HepG2 (cell line): ENCODE results near the gene GAREM2. TPM values are rescaled to one million over a fixed set of nuclear protein-coding genes. Genes with fewer than 3 reads are reported as not detected.

Experiments
- ADNP ChIP-seq: sonication (generic); formaldehyde crosslinking; IDR thresholded peaks from 2 replicates; pipeline ENCODE4 v1.4.0; 2020; ENCODE audit warnings: missing genetic modification reagents
- ARID4A ChIP-seq: sonication (generic); formaldehyde crosslinking; IDR thresholded peaks from 2 replicates; pipeline ENCODE4 v1.5.0; 2020; ENCODE audit warnings: mild to moderate bottlenecking, missing genetic modification reagents, borderline replicate concordance
- CBX1 ChIP-seq: IDR thresholded peaks from one replicate; pipeline ENCODE4 v1.6.1; 2016; ENCODE audit warnings: antibody characterized with exemption, low read depth
- ELK4 ChIP-seq: sonication (generic); formaldehyde crosslinking; IDR thresholded peaks from 2 replicates; pipeline ENCODE4 v1.9.0; 2021; ENCODE audit warnings: missing genetic modification reagents, borderline replicate concordance
- FLYWCH1 ChIP-seq: sonication (generic); formaldehyde crosslinking; IDR thresholded peaks from 2 replicates; pipeline ENCODE4 v1.8.1; 2023; ENCODE audit warnings: mild to moderate bottlenecking, missing genetic modification reagents
- FOXP1 ChIP-seq, 2 experiments: fragments of 450-650 bp in 1 of 2; IDR thresholded peaks; 2 replicates each; pipeline ENCODE4 v1.6.1; 2017 to 2018; ENCODE audit warnings: antibody characterized with exemption in 1 of 2
- KAT8 ChIP-seq: IDR thresholded peaks from 2 replicates; pipeline ENCODE4 v1.6.1; 2016; ENCODE audit warnings: missing genetic modification reagents, missing compliant biosample characterization
- MYNN ChIP-seq: sonication (generic); formaldehyde crosslinking; IDR thresholded peaks from 2 replicates; pipeline ENCODE4 v1.4.0; 2020; ENCODE audit warnings: mild to moderate bottlenecking, low read depth, missing genetic modification reagents
- PHF20 ChIP-seq: sonication (generic); formaldehyde crosslinking; IDR thresholded peaks from 2 replicates; pipeline ENCODE4 v1.5.0; 2020; ENCODE audit warnings: mild to moderate bottlenecking, missing genetic modification reagents
- PHF21A ChIP-seq: sonication (generic); formaldehyde crosslinking; IDR thresholded peaks from 2 replicates; pipeline ENCODE4 v1.5.0; 2020; ENCODE audit warnings: mild to moderate bottlenecking, missing genetic modification reagents
- PLSCR1 ChIP-seq: sonication (generic); formaldehyde crosslinking; IDR thresholded peaks from 2 replicates; pipeline ENCODE4 v1.5.0; 2020; ENCODE audit warnings: missing genetic modification reagents, mild to moderate bottlenecking, borderline replicate concordance
- PTBP1 ChIP-seq: fragments of 200-400 bp; formaldehyde crosslinking; IDR thresholded peaks from 2 replicates; pipeline ENCODE4 v1.6.1; 2018; ENCODE audit warnings: low read length, low read depth; ENCODE audit not compliant: poor library complexity, severe bottlenecking
- TGIF2 ChIP-seq: IDR thresholded peaks from 2 replicates; pipeline ENCODE4 v1.6.1; 2016; ENCODE audit warnings: control low read depth, missing compliant biosample characterization
- ZBTB10 ChIP-seq: sonication (generic); formaldehyde crosslinking; IDR thresholded peaks from 2 replicates; pipeline ENCODE4 v1.4.0; 2020; ENCODE audit warnings: missing genetic modification reagents, borderline replicate concordance
- ZBTB8A ChIP-seq: sonication (generic); formaldehyde crosslinking; IDR thresholded peaks from 2 replicates; pipeline ENCODE4 v1.4.0; 2020; ENCODE audit warnings: mild to moderate bottlenecking, low read depth, missing genetic modification reagents, borderline replicate concordance
- ZFY ChIP-seq: sonication (generic); formaldehyde crosslinking; IDR thresholded peaks from 2 replicates; pipeline ENCODE4 v1.4.0; 2020; ENCODE audit warnings: missing genetic modification reagents
- ZNF121 ChIP-seq: sonication (generic); formaldehyde crosslinking; IDR thresholded peaks from 2 replicates; pipeline ENCODE4 v1.5.0; 2020; ENCODE audit warnings: mild to moderate bottlenecking, missing genetic modification reagents
- ZNF644 ChIP-seq: IDR thresholded peaks from 2 replicates; pipeline ENCODE4 v1.6.1; 2016; ENCODE audit warnings: low read depth
- ZNF773 ChIP-seq: sonication (generic); formaldehyde crosslinking; IDR thresholded peaks from 2 replicates; pipeline ENCODE4 v1.4.0; 2020; ENCODE audit warnings: missing genetic modification reagents, borderline replicate concordance
- ZNF839 ChIP-seq: sonication (generic); formaldehyde crosslinking; IDR thresholded peaks from 2 replicates; pipeline ENCODE4 v1.4.0; 2020; ENCODE audit warnings: missing genetic modification reagents, mild to moderate bottlenecking, borderline replicate concordance
- polyA plus RNA-seq, 8 experiments: library from polyadenylated mRNA; depleted of rRNA in 3 of 8; stranded (reverse) in 7 of 8; unstranded in 1 of 8; fragments of >200 nt; fragmentation: Illumina TruSeq in 4 of 8; extraction: Trizol in 4 of 8; gene quantifications; 2 replicates each; pipeline versions ENCODE4 v1.2.1 to v1.2.3, GENCODE V29; 2011 to 2016; ENCODE audit warnings: low read depth in 4 of 8, missing spikeins in 1 of 8, mixed read lengths in 1 of 8; ENCODE audit not compliant: insufficient read depth in 1 of 8
- total RNA-seq, 5 experiments: library from RNA; depleted of rRNA; stranded (reverse); fragments of >200 nt; fragmentation: Illumina TruSeq; extraction: Trizol; gene quantifications; 2 replicates each; pipeline ENCODE4 v1.2.3, GENCODE V29; 2016; ENCODE audit warnings: low read depth in 1 of 5

GAREM2 gene
- total and polyA plus RNA-seq, 2 of the 13 experiments (the other 11 are each of a cell fraction or from before 2014, with no cell fraction given), result 0.29 to 0.38 TPM

GRCh38 chr2:26184555-26185303, 11.8 kb downstream of the GAREM2 start (continued):
- TF ChIP-seq PHF20 (CRISPR knock-in tag) (no peak), ELK4 (CRISPR knock-in tag) (no peak), TGIF2 (no peak), ZFY (CRISPR knock-in tag) (peak; percentile 37; the same call in 1 of the 2 replicates), ZNF773 (CRISPR knock-in tag) (no peak), ZBTB10 (CRISPR knock-in tag) (no peak), PHF21A (CRISPR knock-in tag) (no peak), PLSCR1 (CRISPR knock-in tag) (no peak), KAT8 (no peak), FOXP1 (IDR thresholded peaks at IDR 0.05) (no peak), FOXP1 (CRISPR knock-in tag; IDR thresholded peaks at IDR 0.05) (no peak), CBX1 (no peak), ZBTB8A (no peak), FLYWCH1 (CRISPR knock-in tag) (no peak), MYNN (no peak), PTBP1 (no peak), ZNF121 (CRISPR knock-in tag) (no peak), ADNP (CRISPR knock-in tag) (no peak), ZNF839 (CRISPR knock-in tag) (no peak), ZNF644 (no peak), ARID4A (no peak)
